GM04504 (cell line): Measurements from ENCODE around the gene RASGRP4.
"Not testable (repeated sequence)": the region's sequence is repeated elsewhere in the genome, so short reads cannot be mapped to it uniquely, and the experiment has no call there.

Experiments used
- DNase-seq: peaks from one replicate; pipeline ENCODE4 v3.0.0-alpha.2; 2012; ENCODE audit warnings: low read depth

Gene RASGRP4

GRCh38 chr19:38413416-38413815, 12.6 kb downstream of the RASGRP4 start:
- DNase-seq = no peak

DNA sequence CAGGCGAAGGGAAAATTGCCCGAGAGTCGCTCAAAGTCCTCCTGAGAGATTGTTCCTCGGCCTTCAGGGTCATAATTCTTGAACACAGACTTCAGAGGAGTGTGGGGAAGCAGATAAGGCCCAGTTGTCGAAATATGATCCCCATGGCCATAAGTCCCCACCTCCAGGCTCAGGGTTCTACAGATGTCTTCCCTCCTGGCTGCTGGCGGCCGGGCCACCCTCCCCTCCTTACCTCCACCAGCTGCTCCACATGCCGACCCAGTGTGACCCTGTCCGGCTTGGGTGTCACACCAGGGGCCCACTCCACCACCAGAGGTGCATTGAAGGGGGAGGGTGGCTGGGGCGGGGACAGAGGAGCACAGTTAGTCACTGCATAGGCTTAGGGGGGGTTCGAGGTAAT, 13.1 kb downstream of the RASGRP4 start:
- no peak for DNase-seq

DNA sequence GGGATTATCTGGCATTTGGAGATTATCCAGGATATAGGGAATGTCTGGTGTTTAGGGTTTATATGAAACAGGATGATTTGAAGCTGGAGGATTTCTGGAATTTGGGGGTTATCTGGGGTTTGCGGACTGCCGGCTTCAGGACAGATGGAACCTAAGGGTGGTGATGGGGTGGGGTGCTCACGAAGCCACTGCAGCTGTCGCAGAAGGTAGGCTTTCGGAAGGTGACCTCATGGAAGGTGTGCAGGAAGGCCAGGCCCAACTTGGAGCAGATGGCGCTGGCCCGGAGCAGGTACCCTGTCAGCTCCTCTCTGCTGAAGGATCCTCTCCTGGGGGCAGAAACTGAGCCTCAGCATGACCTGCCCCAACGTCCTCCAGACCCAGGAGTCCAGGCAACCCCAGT, 13.5 kb downstream of the RASGRP4 start:
- no peak for DNase-seq

GRCh38 chr19:38411898-38412297, 14.1 kb downstream of the RASGRP4 start:
- not testable (repeated sequence) for DNase-seq

- no peak for DNase-seq
These were observed 14.8 kb downstream of the RASGRP4 start for GRCh38 chr19:38411041-38411712.

- not testable (repeated sequence) for DNase-seq
These were observed 15.6 kb downstream of the RASGRP4 start for GRCh38 chr19:38410407-38410806.

DNA sequence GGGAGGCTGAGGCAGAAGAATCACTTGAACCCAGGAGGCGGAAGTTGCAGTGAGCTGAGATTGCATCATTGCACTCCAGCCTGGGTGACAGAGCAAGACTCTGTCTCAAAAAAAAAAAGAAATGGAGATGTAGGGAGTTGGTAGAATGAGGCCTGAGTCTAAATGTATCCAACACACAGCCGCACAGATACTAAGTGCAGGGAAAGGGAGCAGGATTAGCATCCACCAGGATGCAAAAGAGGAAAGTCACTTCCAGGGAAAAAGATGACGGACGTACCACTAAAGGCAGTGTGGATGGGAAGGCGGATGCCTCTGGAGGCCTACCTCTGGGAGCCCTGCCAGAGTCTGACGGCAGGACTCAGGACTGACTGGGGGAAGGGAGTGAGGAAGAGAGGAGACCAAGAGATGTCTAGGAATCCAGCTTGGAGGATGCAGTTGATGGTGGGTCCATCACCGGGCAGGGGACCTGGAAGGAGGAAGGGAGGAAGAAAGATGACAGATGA, 16.3 kb downstream of the RASGRP4 start:
- no peak for DNase-seq

DNA sequence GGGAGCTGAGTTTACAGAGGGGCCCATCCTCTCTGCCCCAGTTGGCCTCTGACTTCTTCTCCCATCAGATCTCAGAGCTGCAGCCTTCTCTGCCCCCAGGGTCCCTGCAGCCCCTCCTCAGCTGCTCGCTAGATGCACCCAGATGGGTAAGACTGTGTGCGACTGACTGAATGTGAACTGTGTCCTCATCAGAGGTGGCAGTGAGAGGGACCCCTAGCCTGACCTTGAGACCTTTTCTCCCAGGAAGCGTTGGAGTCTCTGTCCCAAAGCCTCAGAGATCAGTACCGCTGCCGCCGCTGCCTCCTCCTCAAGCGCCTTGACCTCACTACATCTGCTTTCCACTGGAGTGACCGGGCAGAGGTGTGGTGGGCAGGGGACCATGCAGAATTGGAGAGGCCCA, 20.7 kb downstream of the RASGRP4 start:
- DNase-seq = no peak

- no peak for DNase-seq
These were observed 21.2 kb downstream of the RASGRP4 start for GRCh38 chr19:38404858-38405257.

DNA sequence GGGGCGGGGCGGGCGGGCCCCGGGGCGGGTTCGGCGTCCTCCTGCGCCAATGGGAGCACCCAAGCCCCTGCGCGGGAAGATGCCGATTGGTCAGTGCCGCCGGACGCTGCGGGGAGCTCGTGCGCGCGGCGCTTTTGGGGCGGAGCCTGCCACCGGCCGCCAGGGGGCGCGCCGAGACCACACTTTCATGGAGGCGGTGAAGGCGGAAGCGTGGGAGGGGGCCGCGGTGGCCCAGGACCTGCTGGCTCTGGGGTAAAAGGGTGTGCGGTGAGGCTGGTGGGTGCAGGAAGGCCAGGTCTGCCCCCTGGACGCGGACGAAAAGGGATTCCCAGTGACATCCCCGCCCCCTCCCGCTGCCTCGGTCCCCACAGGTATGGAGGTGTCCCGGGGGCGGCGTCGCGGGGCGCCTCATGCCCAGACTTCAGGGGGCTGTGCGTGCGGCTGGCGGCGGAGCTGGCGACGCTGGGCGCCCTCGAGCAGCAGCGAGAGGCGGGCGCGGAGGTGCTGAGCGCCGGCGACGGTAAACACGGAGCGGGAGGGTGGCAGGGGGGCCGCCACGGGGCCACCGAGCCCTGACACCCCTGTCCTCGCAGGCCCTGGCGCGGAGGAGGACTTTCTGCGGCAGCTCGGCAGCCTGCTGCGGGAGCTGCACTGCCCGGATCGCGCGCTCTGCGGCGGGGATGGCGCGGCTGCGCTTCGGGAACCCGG, 22.9 kb downstream of the RASGRP4 start, which contains the start of gene FAM98C:
TSS of gene FAM98C (plus strand) at position 127 of the 708 bp plus-strand sequence. CDS start at position 188, 61 bp downstream.
- peak; percentile 93 for DNase-seq

GRCh38 chr19:38402623-38402966, 23.4 kb downstream of the RASGRP4 start:
- no peak for DNase-seq

DNA sequence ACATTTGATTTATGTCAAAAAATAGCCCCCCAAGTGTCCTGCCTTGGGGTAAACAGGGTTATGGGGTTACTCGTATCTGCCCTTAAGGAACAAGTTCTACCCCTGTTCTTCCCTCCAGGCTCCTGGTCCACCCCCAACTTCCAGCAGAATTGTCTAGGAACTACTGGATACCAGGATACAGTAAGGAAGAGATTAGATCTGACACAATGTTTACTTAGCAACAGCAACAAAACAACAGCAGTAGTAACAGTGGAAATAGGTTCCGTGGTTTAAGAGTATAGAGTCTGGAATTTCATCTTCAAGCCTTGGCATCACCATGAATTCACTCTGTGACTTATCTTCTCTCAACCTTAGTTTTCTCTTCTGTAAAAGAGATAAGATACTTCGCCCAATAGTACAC, 24.9 kb downstream of the RASGRP4 start:
- DNase-seq = no peak

DNA sequence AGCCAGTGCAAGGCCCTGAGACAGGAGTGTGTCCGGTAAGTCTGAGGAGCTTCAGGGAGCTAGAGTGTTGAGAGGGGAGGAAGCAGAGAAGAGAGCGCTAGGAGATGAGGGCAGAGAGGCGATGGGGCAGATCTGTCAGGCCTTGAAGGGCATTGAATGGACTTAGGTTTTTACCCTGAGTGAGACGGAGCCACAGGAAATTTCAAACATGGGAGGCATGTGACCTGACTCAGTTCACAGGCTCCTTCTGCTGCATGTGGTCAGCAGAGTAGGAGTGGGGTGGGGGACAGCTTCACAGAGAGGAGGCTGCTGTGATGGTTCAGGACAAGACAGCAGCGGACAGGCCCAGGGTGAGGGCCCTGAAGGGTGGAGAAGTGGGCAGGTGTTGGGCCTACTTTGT, 25.7 kb downstream of the RASGRP4 start:
- no peak for DNase-seq

GRCh38 chr19:38399537-38399936, 26.5 kb downstream of the RASGRP4 start:
- DNase-seq = no peak

DNA sequence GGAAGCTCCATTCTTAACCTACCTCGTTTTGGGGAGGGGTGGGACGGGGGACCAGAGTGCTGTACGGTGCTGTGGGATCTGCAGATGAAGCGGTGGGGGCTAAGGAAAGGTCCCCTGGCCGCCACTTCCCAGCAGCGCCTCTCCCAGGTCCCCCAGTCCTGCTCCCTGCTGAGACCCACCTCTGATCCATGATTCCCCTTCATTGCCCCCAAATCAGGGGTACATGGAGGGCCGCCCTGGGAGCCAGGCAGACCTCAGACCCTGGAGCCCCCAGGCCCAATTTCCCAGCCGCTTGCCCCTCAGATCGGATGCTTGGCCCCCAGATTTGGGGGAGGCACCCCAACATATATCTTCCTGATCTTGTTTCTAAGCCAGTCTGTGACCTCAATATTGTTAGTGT, 26.9 kb downstream of the RASGRP4 start:
- no peak for DNase-seq

DNA sequence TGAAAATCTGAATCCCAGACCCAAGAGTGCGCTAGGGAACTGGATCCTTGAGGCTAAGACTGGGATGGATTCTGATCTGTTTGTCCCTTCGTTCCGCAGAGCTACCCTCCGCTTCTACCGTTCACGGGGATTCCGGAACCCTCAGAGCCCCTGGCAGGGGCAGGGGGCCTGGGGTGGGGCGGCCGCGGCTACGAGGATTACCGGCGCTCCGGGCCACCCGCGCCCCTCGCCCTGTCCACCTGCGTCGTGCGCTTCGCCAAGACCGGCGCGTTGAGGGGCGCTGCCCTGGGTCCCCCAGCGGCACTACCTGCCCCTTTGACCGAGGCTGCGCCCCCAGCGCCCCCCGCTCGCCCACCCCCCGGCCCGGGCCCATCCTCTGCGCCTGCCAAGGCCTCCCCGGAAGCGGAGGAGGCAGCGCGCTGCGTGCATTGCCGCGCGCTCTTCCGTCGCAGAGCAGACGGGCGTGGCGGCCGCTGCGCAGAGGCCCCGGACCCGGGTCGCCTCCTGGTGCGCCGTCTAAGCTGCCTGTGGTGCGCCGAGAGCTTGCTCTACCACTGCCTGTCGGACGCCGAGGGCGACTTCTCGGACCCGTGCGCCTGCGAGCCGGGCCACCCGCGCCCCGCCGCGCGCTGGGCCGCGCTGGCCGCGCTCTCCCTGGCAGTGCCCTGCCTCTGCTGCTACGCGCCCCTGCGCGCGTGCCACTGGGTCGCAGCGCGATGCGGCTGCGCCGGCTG, 30.5 kb downstream of the RASGRP4 start:
- no peak for DNase-seq

DNA sequence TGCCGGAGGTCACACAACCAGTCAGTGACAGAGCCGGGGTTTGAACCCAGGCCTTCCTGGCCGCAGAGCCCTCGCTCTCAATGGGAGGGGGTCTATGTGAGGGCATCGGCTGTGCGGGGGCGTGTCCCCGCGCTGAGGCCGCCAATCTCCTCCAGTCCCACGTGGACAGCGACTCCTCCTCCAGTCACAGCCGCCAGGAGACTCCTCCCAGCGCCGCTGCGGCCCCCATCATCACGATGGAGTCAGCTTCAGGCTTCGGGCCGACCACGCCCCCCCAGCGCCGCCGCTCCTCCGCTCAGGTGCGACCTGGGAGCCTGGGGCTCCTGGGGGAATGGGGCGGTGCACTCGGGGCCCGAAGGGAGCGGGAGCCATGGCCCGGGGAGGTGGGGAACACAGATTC, 31.5 kb downstream of the RASGRP4 start:
- DNase-seq = no peak

GRCh38 chr19:38392707-38393308, 33.2 kb downstream of the RASGRP4 start:
- no peak for DNase-seq

DNA sequence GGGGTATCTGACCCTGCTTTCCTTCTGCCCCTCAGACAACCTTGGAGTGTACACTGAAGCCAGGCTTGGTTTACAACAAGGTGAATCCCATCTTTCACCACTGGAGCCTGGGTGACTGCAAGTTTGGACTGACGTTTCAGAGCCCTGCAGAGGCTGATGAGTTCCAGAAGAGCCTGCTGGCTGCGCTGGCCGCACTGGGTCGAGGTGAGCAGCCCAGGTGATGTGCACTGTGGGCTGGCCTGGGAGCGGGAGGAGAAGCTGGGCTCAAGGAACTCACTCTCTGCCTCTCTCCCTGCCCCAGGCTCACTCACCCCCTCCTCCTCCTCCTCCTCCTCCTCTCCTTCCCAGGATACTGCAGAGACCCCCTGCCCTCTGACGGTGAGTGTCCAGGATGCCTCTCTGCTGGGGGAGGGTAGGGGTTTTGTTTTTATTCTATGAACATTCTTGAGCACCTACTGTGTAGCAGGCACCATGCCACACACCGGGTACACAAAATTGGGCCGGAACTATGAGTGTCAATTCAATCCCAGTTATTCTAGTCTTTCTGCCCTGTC, 34.0 kb downstream of the RASGRP4 start:
- DNase-seq = no peak

DNA sequence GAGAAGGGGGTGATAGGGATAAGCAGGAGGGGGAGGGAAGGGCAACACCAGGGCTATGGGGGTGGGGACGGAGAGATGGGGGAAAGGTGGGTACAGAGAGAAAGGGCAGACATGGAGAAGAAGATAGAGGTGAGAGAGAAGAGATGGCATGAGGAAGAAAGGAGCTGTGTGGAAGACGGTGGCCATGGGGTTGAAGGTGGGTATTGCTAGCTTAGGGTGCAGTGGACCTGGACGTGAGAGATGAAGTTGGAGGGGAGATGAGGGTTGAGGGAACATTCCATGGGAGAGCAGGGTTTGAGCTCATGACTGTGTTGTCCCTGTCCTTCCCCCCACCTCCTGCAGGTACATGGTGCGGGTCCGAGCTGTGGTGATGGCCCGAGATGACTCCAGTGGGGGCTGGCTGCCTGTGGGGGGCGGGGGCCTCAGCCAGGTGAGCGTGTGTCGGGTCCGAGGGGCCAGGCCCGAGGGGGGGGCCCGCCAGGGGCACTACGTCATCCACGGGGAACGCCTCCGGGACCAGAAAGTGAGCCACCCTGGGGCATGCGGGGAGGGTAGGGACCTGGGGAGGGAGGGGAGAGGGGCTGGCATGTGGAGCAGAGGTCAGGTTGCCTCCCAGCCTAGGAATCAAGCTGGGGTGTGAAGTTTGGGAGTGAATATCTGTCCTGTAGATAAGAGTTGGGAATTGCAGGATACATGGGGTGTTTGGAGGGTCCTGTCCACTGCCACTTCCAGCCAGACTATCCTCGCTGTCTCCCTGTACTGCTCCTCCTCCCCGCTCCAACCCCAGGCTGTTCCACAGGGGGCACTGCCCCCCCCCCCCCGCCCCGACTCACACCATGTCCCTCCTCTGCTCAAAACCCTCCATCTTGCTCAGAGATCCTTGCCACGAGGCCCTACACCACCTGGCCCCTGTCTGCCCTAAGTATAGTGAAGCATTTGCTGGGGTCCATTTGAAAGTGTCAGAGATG, 35.8 kb downstream of the RASGRP4 start:
- DNase-seq = no peak
